NAMALWA (cell line): ENCODE measurements around the gene TMEM190.
A peak's percentile ranks its signal among the peaks of the same experiment; 100 is the strongest.

ENCODE experiments used
- DNase-seq: peaks from one replicate; pipeline ENCODE4 v3.0.0-alpha.2; 2015; ENCODE audit warnings: low spot score

The TMEM190 gene

DNA sequence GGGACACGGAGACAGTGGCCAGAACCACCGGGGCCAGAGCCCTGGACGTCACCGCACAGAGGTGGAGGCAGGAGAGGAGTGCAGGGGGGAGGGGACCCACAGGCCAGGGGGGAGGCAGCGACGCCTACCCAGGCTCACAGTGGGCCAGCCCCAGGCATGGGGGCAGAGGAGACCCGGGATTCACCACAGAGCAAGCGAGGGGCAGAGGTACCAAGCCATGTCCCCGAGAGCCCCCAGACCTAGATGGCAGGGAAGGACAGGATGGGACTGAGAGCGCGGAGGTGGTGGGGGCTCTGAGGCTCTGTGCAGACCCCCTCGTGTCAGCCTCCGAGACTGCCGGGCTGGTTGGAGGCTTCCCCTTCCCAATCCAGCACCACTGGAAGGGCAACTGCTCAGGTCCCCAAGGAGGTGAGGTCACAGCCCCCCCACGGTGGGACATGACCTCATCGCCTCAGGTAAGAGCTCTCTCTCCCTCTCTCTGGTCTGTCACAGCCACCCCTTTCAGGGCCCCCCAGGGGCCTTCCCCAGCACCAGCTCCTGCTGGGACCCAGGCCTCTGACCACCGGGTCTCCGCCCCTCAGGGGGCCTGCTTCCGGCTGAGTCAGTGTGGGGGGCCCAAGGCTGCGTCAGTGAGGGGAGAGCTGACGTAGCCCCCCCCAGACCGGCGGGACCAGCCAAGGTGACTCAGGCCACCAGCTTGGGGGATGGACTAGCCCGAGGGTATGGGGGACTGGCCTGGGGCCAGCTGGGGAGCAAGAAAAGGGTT, 4.1 kb upstream of the TMEM190 start:
- no peak for DNase-seq

DNA sequence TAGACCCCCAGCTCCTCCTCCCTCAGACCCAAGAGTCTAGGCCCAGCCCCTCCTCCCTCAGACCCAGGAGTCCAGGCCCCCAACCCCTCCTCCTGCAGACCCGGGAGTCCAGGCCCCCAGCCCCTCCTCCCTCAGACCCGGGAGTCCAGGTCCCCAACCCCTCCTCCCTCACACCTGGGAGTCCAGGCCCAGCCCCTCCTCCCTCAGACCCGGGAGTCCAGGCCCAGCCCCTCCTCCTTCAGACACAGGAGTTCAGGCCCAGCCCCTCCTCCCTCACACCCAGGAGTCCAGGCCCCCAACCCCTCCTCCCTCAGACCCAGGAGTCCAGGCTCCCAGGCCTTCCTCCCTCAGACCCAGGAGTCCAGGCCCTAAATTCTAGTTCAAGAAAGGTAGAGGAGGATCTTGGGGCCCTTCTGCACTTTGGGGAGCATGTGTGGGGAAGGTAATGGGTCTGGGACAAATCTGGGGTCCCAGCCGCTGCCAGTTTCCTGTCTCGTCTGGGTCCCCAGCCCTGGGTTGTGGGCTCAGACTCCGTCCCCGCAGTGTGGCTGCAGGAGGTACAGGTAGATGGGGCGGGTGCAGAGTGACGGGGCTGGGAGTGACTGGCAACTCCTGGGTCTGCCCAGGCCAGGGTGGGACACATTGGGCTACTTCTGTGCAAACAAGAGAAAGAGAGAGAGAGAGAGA, 3.2 kb upstream of the TMEM190 start:
- no peak for DNase-seq

DNA sequence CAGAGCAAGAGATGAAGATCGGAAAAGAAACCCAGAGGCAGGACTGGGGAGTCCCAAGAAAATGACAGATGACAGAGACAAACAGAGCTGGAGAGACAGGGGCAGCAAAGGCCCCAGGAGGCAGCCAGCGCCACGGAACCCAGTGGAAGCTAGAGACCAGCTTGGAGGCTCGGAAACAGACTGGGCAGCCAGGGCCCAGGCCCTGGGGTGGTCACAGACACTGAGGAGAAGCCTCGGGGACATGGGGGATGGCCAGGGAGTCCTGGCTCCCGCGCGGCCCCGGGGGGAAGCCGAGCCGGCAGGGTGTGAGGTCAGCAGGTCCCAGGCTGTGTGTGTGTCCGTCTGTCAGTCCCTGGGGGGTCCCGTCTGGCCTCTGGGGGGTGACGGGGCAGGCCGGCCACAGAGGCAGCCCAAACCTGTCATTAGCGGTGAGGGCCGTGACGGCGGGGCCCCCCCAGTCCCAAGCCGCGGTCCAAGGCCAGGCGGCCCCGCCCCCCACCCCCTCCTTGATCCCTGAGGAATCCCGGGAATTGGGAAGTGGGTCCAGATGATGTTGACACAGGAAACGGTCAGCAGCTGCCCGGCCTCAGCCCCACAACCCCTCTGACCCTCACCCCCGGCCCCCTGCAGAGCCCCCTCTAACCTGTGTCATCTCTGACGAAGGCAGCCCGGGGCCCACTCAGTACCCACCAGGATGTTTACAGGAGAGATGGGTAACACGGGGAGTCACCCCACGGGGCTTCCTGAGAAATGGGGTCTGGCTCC, 2.5 kb upstream of the TMEM190 start:
- no peak for DNase-seq

DNA sequence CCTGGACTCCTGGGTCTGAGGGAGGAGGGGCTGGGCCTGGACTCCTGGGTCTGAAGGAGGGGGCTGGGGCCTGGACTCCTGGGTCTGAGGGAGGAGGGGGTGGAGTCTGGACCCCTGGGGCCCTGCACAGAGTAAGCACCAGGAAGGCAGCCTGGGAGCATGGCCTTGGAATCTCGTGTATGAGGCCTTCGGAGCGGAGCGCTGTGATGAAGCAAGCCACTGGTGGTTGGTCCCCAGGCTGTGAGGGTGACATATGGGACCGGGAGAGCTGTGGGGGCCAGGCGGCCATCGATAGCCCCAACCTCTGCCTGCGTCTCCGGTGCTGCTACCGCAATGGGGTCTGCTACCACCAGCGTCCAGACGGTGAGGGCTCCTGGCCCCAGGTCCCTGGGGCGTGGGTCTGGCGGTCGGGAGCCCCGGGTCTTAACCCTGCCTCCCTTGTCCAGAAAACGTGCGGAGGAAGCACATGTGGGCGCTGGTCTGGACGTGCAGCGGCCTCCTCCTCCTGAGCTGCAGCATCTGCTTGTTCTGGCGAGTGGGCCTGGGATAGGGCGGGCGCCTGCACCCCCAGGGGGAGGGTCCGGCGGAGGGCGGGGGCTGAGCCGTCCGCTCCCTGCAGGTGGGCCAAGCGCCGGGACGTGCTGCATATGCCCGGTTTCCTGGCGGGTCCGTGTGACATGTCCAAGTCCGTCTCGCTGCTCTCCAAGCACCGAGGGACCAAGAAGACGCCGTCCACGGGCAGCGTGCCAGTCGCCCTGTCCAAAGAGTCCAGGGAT, 918 bp downstream of the TMEM190 start:
- no peak for DNase-seq

DNA sequence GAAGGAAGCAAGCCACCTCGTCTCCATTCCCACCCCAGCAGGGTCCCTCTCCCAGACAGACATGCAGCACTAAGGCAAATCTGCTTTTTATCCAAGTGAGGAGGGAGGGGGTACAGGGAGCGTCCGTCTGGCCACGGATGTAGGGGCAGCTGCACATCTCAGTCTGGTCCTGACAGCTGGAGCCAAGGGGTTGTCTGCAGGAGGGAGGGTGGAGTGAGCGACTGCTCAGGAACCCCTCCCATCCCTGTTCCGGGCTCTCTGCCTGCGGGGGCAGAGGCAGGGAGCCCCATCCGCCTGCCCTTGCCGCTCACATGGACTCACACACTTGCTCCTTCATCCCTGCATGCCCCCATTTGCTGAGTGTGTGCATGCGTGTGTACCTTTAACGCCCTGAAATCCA, 2.5 kb downstream of the TMEM190 start:
- DNase-seq, result no peak

DNA sequence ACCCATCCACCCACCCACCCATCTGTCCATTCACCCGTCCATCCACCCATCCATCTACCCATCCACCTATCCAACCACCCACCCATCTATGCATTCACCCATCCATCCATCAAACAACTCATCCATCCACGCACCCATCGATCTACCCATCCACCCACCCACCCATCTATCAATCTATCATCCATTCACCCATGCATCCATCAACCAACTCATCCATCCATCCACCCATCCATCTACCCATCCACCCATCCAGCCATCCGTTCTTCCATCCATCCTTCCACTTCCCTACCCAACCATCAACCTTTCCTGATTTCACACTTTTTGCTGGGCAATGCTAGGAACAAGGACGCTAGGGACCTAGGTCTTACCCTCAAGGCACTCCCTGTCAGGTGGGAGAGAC, 5.4 kb downstream of the TMEM190 start:
- no peak for DNase-seq

DNA sequence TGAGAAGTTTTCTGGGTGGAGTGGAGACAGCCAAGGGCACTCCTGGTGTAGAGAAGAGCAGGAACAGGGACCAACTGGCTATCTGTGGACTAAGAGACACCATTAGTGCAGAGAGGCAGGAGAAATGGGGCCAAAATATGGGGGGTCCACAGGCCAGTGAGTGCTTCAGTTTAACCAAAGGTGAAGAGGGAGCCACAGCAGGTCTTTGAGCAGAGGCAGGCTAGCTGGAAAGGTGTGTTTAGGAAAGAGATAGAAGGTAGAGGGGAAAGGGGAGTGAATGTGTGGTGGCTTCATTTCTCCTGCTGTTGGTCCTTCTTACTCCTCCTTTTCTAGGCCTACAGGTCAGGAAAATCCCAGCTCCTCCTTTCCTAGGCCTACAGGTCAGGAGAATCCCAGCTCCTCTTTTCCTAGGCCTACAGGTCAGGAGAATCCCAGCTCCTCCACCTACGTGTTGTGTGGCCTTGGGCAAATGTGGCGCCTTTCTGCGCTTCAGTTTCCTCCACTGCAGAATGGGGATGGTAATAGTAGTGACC, 6.0 kb downstream of the TMEM190 start:
- no peak for DNase-seq

DNA sequence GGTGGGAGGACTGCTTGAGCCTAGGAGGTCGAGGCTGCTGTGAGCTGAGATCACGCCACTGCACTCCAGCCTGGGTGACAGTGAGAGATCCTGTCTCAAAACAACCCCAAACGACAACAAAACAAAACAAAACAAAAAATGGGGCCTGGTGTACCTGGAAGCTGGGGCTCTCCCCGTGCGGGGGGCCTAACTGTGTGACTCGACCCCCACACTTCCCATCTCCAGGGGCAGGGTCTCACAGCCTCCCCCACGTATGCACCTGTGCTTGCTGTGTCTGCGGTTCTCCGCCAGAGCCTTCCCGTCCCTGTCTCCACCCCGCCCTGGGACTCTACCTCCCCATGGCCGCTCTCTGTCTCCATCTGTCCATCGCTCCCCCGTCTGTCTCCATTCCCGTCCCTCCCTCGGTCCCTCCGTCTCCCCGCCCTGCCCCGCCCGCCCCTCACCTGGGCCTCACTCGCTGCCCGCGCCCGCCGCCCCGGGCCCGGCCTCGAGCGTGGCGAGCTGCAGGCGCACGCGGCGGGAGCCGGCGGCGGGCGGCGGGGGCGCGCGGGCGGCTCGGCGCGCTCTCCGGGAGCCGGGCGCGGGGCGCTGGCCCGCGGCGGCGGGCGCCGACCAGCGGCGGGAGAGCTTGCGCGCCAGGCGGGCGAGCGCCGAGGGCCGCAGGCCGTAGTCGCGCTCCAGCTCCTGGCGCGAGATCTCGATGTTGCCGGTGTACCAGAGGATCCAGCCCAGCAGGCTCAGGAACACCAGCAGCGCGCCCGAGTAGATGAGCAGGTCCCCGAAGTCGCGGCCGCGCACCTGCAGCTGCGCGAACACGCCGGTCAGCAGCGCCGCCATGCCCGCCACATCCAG, 6.9 kb downstream of the TMEM190 start:
- DNase-seq, result peak; percentile 77

DNA sequence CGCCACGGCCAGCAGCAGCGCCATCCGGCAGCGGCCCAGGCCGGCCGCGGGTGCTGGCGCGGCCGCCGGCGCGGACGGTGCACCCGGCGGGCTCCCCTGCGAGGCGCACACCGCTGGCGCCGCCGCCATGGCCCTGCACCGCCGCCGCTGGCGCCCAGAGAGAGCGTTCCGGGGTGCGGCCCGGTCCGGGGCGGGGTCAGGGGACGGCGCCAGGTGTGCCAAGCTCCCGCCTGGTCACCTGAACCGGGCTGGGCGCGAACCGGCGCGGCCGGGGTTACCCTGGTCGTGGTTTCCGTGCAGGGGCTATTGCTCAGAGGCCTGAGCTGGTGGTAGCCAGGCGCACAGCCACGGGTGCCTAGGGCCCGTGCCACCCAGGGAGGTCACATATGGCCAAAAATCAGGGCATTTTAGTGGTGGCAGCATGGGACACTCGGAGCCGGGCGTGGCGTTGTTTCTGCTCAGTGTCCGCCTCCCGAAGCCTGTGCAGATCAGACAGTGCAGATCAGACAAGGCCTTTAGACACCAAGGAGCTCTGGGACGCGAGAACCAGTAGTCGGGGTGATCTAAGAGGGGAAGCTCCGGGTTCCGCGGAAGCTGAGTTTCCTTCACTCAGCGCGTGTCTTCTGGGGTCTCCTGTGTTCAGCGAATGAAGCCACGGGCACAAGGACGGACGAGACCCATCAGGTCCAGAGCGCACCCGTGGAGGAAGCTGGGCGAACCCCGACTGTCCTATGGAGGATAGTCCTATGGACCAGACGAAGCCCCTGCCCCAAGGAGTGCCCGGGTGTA, 7.7 kb downstream of the TMEM190 start, which contains the start of gene TMEM238:
Gene TMEM238, minus strand, starts transcription at position 162 of the 789 bp plus-strand sequence. Its CDS starts 33 bp downstream, at position 129.
- DNase-seq, result peak; percentile 48

DNA sequence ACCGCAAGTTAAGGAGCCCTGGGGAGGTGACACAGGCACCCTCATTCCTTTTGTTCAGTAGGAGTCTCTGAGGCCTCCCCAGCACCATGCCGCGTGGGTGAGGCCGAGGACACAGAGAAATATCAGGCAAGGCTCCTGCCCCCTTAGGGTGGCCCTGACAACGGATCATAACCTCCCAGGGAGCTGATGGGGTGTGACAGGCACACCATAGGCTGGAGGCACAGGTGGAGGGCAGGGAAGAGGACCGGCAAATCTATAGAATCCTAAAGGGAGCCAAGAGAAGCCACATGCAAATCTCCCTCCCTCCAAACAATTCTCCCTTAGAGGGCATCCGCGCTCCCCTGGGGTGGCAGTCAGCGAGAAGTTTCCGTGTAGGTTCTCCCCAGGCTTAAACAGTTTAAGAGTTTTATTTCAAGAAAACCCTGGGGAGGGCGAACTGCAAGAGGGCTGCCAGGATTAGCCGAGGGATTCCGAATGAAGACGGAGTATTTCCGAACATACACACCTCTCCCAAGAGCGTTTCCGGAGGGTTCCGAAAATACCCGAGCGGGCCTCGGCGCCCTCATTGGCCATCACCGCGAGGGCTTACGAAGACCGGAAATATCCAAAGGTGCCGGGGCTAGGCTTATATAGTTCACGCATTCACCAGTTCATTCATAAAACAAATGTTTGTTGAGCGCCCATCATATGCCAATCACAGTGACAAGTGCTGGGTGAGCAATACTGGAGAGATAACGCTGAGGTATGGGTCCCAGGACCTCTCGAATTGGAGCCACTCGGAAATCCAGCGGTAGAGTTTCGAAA, 8.5 kb downstream of the TMEM190 start:
- DNase-seq, result peak; percentile 98

DNA sequence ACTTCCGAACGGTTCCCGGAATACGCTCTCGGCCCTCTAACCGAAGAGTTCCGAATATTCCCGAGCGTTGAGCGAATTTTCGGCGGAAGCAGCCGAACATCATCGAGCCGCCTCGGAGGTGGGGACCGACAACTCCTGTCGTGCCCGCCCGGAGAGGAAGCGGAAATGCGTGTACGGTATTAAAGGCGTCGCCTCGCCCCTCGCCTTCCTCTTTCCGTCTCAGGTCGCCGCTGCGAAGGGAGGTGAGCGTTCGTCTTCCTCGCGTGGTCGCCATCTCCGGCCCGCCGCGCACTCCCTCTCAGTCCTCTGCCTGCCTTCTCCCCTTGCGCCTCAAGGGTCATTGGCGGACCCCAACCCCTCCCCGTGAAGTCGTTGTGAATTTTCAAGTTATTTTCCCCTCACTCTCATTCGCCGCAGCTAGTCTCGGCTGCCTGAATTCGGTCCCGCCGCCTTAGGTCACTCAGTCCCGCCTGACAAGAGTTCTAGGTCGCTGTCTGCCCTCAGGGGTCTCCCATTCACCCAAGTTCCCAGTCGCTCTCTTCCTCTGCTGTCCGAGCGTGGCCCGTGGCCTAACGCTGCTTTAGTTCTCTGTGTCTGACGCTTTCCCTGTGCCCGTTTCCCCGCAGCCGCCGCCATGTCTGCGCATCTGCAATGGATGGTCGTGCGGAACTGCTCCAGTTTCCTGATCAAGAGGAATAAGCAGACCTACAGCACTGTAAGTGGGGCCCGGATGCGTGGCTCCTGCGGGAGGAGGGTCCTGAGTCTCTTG, 9.3 kb downstream of the TMEM190 start, which contains the start of gene RPL28:
Gene RPL28, plus strand, starts transcription at position 209 of the 769 bp plus-strand sequence. Its CDS starts 426 bp downstream, at position 635.
- peak; percentile 99 for DNase-seq

DNA sequence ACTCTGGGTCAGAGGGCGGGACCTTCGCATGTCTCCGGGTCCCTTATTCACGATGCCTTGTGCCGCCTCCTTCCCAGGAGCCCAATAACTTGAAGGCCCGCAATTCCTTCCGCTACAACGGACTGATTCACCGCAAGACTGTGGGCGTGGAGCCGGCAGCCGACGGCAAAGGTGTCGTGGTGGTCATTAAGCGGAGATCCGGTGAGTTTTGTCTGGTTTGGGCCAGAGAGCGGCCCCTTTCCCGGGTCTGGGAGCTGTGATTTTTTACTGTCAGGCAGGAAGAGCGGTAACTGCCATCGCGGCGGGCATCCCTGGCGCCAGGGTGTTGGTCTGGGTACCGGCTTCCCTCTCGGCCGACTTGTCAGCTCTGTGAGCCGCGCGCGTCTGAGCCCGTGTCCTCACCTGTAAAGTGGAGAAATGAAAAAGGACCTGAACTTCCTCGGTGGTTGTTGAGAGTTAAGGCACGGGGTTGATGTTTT, 9.9 kb downstream of the TMEM190 start:
- no peak for DNase-seq

DNA sequence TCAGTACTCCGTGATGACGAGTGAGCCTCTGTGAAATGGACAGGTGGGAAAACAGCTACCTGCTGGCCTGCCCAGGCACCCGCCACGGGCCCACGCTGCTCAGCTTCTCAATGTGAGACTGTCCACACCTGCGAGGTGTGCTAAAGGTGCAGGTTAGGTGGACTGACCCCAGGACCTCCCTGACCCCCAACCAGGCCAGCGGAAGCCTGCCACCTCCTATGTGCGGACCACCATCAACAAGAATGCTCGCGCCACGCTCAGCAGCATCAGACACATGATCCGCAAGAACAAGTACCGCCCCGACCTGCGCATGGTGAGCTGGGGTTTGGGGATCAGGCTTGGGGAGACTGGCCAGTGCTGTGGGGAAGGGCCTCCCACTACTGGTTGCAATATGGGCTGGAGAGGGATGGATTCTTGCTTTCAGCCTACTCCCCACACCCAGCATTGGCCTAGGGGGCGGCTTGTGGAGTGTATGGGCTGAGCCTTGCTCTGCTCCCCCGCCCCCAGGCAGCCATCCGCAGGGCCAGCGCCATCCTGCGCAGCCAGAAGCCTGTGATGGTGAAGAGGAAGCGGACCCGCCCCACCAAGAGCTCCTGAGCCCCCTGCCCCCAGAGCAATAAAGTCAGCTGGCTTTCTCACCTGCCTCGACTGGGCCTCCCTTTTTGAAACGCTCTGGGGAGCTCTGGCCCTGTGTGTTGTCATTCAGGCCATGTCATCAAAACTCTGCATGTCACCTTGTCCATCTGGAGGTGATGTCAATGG, 11.3 kb downstream of the TMEM190 start:
- no peak for DNase-seq

DNA sequence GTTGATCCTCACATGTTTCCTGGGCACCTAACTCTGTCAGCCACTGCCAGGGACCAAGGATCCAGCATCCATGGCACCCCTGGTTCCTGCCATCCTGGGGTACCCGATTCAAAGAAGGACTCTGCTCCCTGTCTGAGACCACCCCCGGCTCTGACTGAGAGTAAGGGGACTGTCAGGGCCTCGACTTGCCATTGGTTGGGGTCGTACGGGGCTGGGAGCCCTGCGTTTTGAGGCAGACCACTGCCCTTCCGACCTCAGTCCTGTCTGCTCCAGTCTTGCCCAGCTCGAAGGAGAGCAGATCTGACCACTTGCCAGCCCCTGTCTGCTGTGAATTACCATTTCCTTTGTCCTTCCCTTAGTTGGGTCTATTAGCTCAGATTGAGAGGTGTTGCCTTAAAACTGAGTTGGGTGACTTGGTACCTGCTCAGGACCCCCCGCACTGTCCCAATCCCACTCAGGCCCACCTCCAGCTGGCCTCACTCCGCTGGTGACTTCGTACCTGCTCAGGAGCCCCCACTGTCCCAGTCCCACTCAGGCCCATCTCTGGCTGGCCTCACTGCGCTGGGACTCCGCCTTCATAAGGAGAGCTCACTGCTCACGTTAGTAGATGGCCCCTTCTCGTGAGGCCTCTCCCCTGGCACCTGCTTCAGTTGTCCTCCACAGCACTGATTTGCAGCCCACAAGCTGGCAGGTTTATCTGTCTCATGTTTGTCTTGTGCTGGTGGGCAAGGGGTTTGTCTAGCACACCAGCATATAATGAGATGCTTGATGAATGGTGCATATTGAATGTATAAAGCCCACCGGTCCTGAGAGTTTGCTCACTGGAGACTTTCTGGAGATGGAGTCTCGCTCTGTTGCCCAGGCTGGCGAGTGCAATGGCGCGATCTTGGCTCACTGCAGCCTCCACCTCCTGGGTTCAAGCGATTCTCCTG, 13.0 kb downstream of the TMEM190 start:
- DNase-seq, result peak; percentile 44

DNA sequence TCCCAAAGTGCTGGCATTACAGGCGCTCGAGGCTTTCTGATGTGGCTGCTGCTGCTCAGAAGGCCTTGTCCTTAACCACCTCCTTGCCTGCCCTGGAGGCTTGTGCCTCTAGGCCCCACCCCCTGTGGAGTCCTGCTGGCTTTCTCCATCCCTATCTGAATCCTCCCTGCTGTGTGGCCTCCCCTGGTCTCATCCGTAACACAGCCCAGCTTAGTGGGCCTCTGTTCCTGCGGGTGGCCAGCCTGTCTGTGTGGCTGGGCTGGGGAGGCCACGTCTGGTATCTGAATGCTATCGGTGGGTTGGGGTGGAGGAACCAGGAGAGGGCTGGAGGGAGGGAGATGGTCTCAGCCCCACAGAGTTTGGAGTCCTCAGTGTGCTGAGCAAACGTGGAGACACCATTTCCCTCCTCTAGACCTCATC, 13.8 kb downstream of the TMEM190 start:
- peak; percentile 32 for DNase-seq

DNA sequence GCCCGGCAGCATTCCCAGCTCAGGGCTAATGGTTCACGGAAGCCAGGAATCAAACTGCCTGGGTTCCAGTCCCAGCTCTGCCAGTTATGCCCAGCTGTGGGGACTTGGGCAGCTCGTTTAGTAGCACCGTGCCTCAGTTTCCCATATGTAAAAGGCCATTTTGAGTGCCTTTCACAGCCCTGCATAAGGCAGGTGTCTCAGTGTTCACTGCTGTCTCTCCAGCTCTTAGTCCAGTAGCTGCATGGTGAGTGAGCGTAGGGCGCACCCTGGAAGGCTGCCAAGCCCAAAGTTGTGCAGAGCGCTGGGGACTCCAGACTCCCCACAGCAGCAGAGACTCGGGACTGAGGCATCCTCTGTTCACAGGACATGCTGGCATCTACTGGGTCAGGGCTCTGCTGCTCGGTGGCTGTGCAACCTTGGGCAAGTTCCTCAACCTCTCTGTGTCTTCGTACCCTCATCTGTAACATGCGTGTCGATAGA, 14.6 kb downstream of the TMEM190 start:
- DNase-seq, result peak; percentile 51
